CD14-positive monocyte (primary cell): ENCODE results near the gene GATD1. TPM values are rescaled to one million over a fixed set of nuclear protein-coding genes. Genes with fewer than 3 reads are reported as not detected.

Source experiments
- DNase-seq, 3 donors: peaks; one replicate each; pipeline ENCODE4 v3.0.0-alpha.2; 2011 to 2022
- H2AFZ ChIP-seq: 2 replicates; pipeline ENCODE4 v1.6.0; 2012; ENCODE audit warnings: mild to moderate bottlenecking, low read depth, low read length, inconsistent platforms; ENCODE audit not compliant: insufficient read depth, poor library complexity, severe bottlenecking
- H3K27ac ChIP-seq, 2 donors: 1 replicate in 1 of 2; 2 replicates in 1 of 2; pipeline ENCODE4 v1.5.1; 2012 to 2013; ENCODE audit warnings: low read length in 2 of 2, control low read depth in 1 of 2, inconsistent platforms in 1 of 2, low read depth in 1 of 2, mild to moderate bottlenecking in 1 of 2
- H3K27me3 ChIP-seq, 2 donors: one replicate each; pipeline versions ENCODE4 v1.6.0 to v1.6.1; 2011 to 2013; ENCODE audit warnings: low read length in 2 of 2; ENCODE audit not compliant: control insufficient read depth in 2 of 2, insufficient read depth in 2 of 2
- H3K36me3 ChIP-seq, 2 donors: replicated peaks in 1 of 2; 1 replicate in 1 of 2; 2 replicates in 1 of 2; pipeline versions ENCODE4 v1.5.1 to v1.6.1; 2012 to 2013; ENCODE audit warnings: low read length in 2 of 2, control low read depth in 1 of 2, inconsistent platforms in 1 of 2, mild to moderate bottlenecking in 1 of 2; ENCODE audit not compliant: insufficient read depth in 2 of 2, control insufficient read depth in 1 of 2
- H3K4me1 ChIP-seq, 2 donors: 1 replicate in 1 of 2; 2 replicates in 1 of 2; pipeline versions ENCODE4 v1.5.1 to v1.6.1; 2012 to 2013; ENCODE audit warnings: low read length in 2 of 2, control low read depth in 1 of 2, inconsistent platforms in 1 of 2, mild to moderate bottlenecking in 1 of 2, moderate library complexity in 1 of 2; ENCODE audit not compliant: insufficient read depth in 2 of 2, control insufficient read depth in 1 of 2
- H3K4me2 ChIP-seq: replicated peaks from 2 replicates; pipeline ENCODE3; 2012; ENCODE audit warnings: low read length, moderate library complexity, mild to moderate bottlenecking; ENCODE audit not compliant: poor library complexity, severe bottlenecking; ENCODE audit errors: extremely low read depth
- H3K4me3 ChIP-seq, 3 experiments: fragments of 200-600 bp in 1 of 3; sonication (generic) in 1 of 3; replicated peaks in 1 of 3; 1 replicate in 2 of 3; 2 replicates in 1 of 3; pipeline ENCODE4 v1.5.1; 2011 to 2013; ENCODE audit warnings: low read length in 3 of 3, mild to moderate bottlenecking in 3 of 3, control low read depth in 2 of 3, low read depth in 2 of 3, inconsistent platforms in 1 of 3, moderate library complexity in 1 of 3
- H3K79me2 ChIP-seq: 2 replicates; pipeline ENCODE4 v1.6.0; 2012; ENCODE audit warnings: mild to moderate bottlenecking, control low read depth, inconsistent platforms, low read length, moderate library complexity; ENCODE audit not compliant: insufficient read depth
- H3K9ac ChIP-seq: 2 replicates; pipeline ENCODE4 v1.6.0; 2017; ENCODE audit warnings: low read length, mild to moderate bottlenecking; ENCODE audit not compliant: insufficient read depth, poor library complexity, severe bottlenecking
- H3K9me3 ChIP-seq, 2 donors: replicated peaks in 1 of 2; 1 replicate in 1 of 2; 2 replicates in 1 of 2; pipeline versions ENCODE4 v1.5.1 to v1.6.1; 2012 to 2013; ENCODE audit warnings: low read length in 2 of 2, control low read depth in 1 of 2; ENCODE audit not compliant: control insufficient read depth in 1 of 2, insufficient read depth in 1 of 2
- H4K20me1 ChIP-seq: 2 replicates; pipeline ENCODE4 v1.6.0; 2012; ENCODE audit warnings: mild to moderate bottlenecking, low read length, control low read depth, moderate library complexity; ENCODE audit not compliant: insufficient read depth
- H3K27ac Mint-ChIP-seq, 7 donors: one replicate each; pipeline ENCODE4 v1.8.0; 2020; ENCODE audit warnings: mild to moderate bottlenecking in 7 of 7, mixed read lengths in 7 of 7, moderate library complexity in 6 of 7, inconsistent platforms in 2 of 7
- H3K27me3 Mint-ChIP-seq, 3 donors: one replicate each; pipeline ENCODE4 v1.8.0; 2021 to 2022; ENCODE audit warnings: low read depth in 3 of 3, mild to moderate bottlenecking in 3 of 3, mixed read lengths in 3 of 3, moderate library complexity in 3 of 3, inconsistent platforms in 1 of 3
- H3K36me3 Mint-ChIP-seq, 2 donors: one replicate each; pipeline ENCODE4 v1.8.0; 2020; ENCODE audit warnings: mixed read lengths in 2 of 2, inconsistent platforms in 1 of 2, mild to moderate bottlenecking in 1 of 2
- H3K4me1 Mint-ChIP-seq: one replicate; pipeline ENCODE4 v1.8.0; 2020; ENCODE audit warnings: mild to moderate bottlenecking, mixed read lengths
- H3K4me3 Mint-ChIP-seq, 2 donors: one replicate each; pipeline ENCODE4 v1.8.0; 2020; ENCODE audit warnings: mild to moderate bottlenecking in 2 of 2, mixed read lengths in 2 of 2, moderate library complexity in 1 of 2
- H3K9me3 Mint-ChIP-seq, 7 donors: one replicate each; pipeline ENCODE4 v1.8.0; 2020 to 2022; ENCODE audit warnings: mixed read lengths in 7 of 7, mild to moderate bottlenecking in 6 of 7, moderate library complexity in 6 of 7, inconsistent platforms in 2 of 7
- CTCF ChIP-seq: fragments of 200-600 bp; IDR thresholded peaks from one replicate; pipeline ENCODE4 v1.8.0; 2022; ENCODE audit warnings: antibody characterized with exemption, mild to moderate bottlenecking
- WGBS: methylation state at CpG from one replicate; pipeline ENCODE4 v1.1.5; 2013; ENCODE audit warnings: missing lambda C conversion rate; ENCODE audit not compliant: insufficient coverage; 5-methylcytosine and 5-hydroxymethylcytosine counted together
- intact Hi-C, 2 donors: fragments of 100-400 bp; cut with micrococcal nuclease; formaldehyde crosslinking; loops; one replicate each; pipeline versions ENCODE4 v1.15.0 to v1.15.1; 2023
- polyA plus RNA-seq, 3 donors: library from polyadenylated mRNA; depleted of rRNA in 1 of 3; unstranded in 2 of 3; stranded (reverse) in 1 of 3; fragments of 300-500 nt in 2 of 3; fragments of >200 nt in 1 of 3; fragmentation: Illumina TruSeq in 2 of 3; gene quantifications; 1 replicate in 2 of 3; 2 replicates in 1 of 3; pipeline ENCODE4 v1.2.3, GENCODE V29; 2012 to 2021

The GATD1 gene
- polyA plus RNA-seq, 3 donors, result 4.5 to 45.6 (median 4.6) TPM

GRCh38 chr11:766936-767210 is 10.4 kb downstream of the GATD1 start:
- Histone ChIP-seq H3K4me2 (no peak overlapping the region), H3K27ac (no peak overlapping the region), H3K27me3 (no peaks in the 10 kb centered on the region), H4K20me1 (peaks cover 63% of the 10 kb centered on the region), H3K36me3 (peaks cover 53 to 76% of the 10 kb centered on the region in 2 donors), H3K4me1 (no peaks in the 10 kb centered on the region), H3K9ac (no peak overlapping the region), H2AFZ (no peak overlapping the region), H3K9me3 (no peaks in the 10 kb centered on the region), H3K79me2 (peaks cover 3% of the 10 kb centered on the region), H3K4me3 (no peak overlapping the region)
- no peaks in the 10 kb centered on the region for H3K27me3 Mint-ChIP-seq
- no peak overlapping the region for H3K4me3 Mint-ChIP-seq
- peaks cover 9% of the 10 kb centered on the region for H3K4me1 Mint-ChIP-seq
- 100% methylated on average over 1 of the region's 2 CpGs for WGBS
- peaks cover 0 to 2% (median 0%) of the 10 kb centered on the region in 7 donors for H3K9me3 Mint-ChIP-seq
- peak overlapping the region in 1 of 7 donors; percentile 41 for H3K27ac Mint-ChIP-seq
- no peak for TF ChIP-seq CTCF
- H3K36me3 Mint-ChIP-seq, result peaks cover 44 to 72% of the 10 kb centered on the region in 2 donors
- DNase-seq, result no peak
- intact Hi-C loops, result no loop called here

GRCh38 chr11:766106-766935 is 11.0 kb downstream of the GATD1 start:
- Histone ChIP-seq H3K36me3 (peaks cover 53 to 76% of the 10 kb centered on the region in 2 donors), H3K4me2 (no peak overlapping the region), H3K79me2 (peaks cover 3% of the 10 kb centered on the region), H4K20me1 (peaks cover 64% of the 10 kb centered on the region), H3K9me3 (no peaks in the 10 kb centered on the region), H3K27ac (no peak overlapping the region), H2AFZ (no peak overlapping the region), H3K27me3 (no peaks in the 10 kb centered on the region), H3K4me3 (no peak overlapping the region), H3K9ac (no peak overlapping the region), H3K4me1 (no peaks in the 10 kb centered on the region)
- Mint-ChIP-seq H3K27ac (peak overlapping the region in 3 of 7 donors; percentile 40 to 71 (median 66)), H3K4me1 (peaks cover 9% of the 10 kb centered on the region), H3K36me3 (peaks cover 49 to 74% of the 10 kb centered on the region in 2 donors), H3K4me3 (no peak overlapping the region), H3K27me3 (no peaks in the 10 kb centered on the region), H3K9me3 (peaks cover 0 to 2% (median 0%) of the 10 kb centered on the region in 7 donors)
- intact Hi-C loops, result no loop called here
- WGBS, result 96% methylated on average over 4 of the region's 11 CpGs
- no peak for TF ChIP-seq CTCF
- no peak for DNase-seq
